Liver (tissue), 9 donors: ENCODE results near the gene DST. TPM values are rescaled to one million over a fixed set of nuclear protein-coding genes. Genes with fewer than 3 reads are reported as not detected.

Experiments
- DNase-seq: peaks from one replicate; pipeline ENCODE4 v3.0.0-alpha.2; 2017; ENCODE audit warnings: low spot score
- H3K27ac ChIP-seq, 2 donors: one replicate each; pipeline ENCODE4 v1.7.0; 2013; ENCODE audit warnings: inconsistent platforms in 2 of 2, low read length in 2 of 2, control low read depth in 1 of 2, low read depth in 1 of 2, mild to moderate bottlenecking in 1 of 2
- H3K27me3 ChIP-seq, 4 donors: one replicate each; pipeline versions ENCODE4 v1.6.1 to v1.7.0; 2013; ENCODE audit warnings: low read length in 3 of 4, inconsistent platforms in 1 of 4, mild to moderate bottlenecking in 1 of 4, moderate library complexity in 1 of 4; ENCODE audit not compliant: control insufficient read depth in 4 of 4, insufficient read depth in 4 of 4
- H3K36me3 ChIP-seq, 4 donors: one replicate each; pipeline versions ENCODE4 v1.6.1 to v1.7.0; 2013; ENCODE audit warnings: low read length in 3 of 4, mild to moderate bottlenecking in 3 of 4, low read depth in 1 of 4, moderate library complexity in 1 of 4; ENCODE audit not compliant: control insufficient read depth in 4 of 4, insufficient read depth in 3 of 4
- H3K4me1 ChIP-seq, 4 donors: one replicate each; pipeline versions ENCODE4 v1.6.1 to v1.7.0; 2013; ENCODE audit warnings: low read length in 3 of 4, mild to moderate bottlenecking in 3 of 4, moderate library complexity in 1 of 4; ENCODE audit not compliant: control insufficient read depth in 4 of 4, insufficient read depth in 4 of 4
- H3K4me3 ChIP-seq, 3 donors: one replicate each; pipeline versions ENCODE4 v1.6.1 to v1.7.0; 2013; ENCODE audit warnings: low read length in 3 of 3, control low read depth in 1 of 3, low read depth in 1 of 3, mild to moderate bottlenecking in 1 of 3
- H3K9ac ChIP-seq, 2 donors: one replicate each; pipeline ENCODE4 v1.7.0; 2013; ENCODE audit warnings: low read length in 2 of 2, mild to moderate bottlenecking in 2 of 2, moderate library complexity in 2 of 2, control low read depth in 1 of 2, low read depth in 1 of 2
- H3K9me3 ChIP-seq, 4 donors: one replicate each; pipeline versions ENCODE4 v1.6.1 to v1.7.0; 2013; ENCODE audit warnings: low read length in 3 of 4; ENCODE audit not compliant: control insufficient read depth in 4 of 4
- EGR1 ChIP-seq, 2 donors: IDR thresholded peaks; 2 replicates each; pipeline ENCODE4 v1.6.1; 2016 to 2018; ENCODE audit warnings: antibody characterized with exemption in 2 of 2, low read depth in 2 of 2
- FOXA1 ChIP-seq: IDR thresholded peaks from 2 replicates; pipeline ENCODE4 v1.6.1; 2016; ENCODE audit warnings: antibody characterized with exemption
- FOXA2 ChIP-seq: IDR thresholded peaks from 2 replicates; pipeline ENCODE4 v1.6.1; 2016; ENCODE audit warnings: antibody characterized with exemption
- GABPA ChIP-seq, 2 donors: IDR thresholded peaks in 1 of 2; conservative IDR thresholded peaks in 1 of 2; 2 replicates each; pipeline ENCODE4 v1.6.1; 2016; ENCODE audit warnings: antibody characterized with exemption in 2 of 2, mild to moderate bottlenecking in 1 of 2, moderate library complexity in 1 of 2
- HNF4A ChIP-seq, 2 donors: conservative IDR thresholded peaks; 2 replicates each; pipeline ENCODE4 v1.6.1; 2016; ENCODE audit warnings: antibody characterized with exemption in 2 of 2, mild to moderate bottlenecking in 2 of 2
- HNF4G ChIP-seq: IDR thresholded peaks from 2 replicates; pipeline ENCODE4 v1.6.1; 2016; ENCODE audit warnings: antibody characterized with exemption
- JUND ChIP-seq, 2 donors: IDR thresholded peaks; 2 replicates each; pipeline ENCODE4 v1.6.1; 2016; ENCODE audit warnings: antibody characterized with exemption in 2 of 2
- NR2F2 ChIP-seq: IDR thresholded peaks from 2 replicates; pipeline ENCODE4 v1.6.1; 2016; ENCODE audit warnings: antibody characterized with exemption
- RAD21 ChIP-seq, 2 donors: IDR thresholded peaks; 2 replicates each; pipeline ENCODE4 v1.6.1; 2016; ENCODE audit warnings: antibody characterized with exemption in 2 of 2, mild to moderate bottlenecking in 2 of 2
- RXRA ChIP-seq, 2 donors: IDR thresholded peaks; 2 replicates each; pipeline ENCODE4 v1.6.1; 2017 to 2018; ENCODE audit warnings: antibody characterized with exemption in 2 of 2, mild to moderate bottlenecking in 1 of 2
- SP1 ChIP-seq: IDR thresholded peaks from 2 replicates; pipeline ENCODE4 v1.6.1; 2018; ENCODE audit warnings: antibody characterized with exemption, mild to moderate bottlenecking
- TAF1 ChIP-seq: conservative IDR thresholded peaks from 2 replicates; pipeline ENCODE4 v1.6.1; 2016; ENCODE audit warnings: antibody characterized with exemption, mild to moderate bottlenecking
- YY1 ChIP-seq: IDR thresholded peaks from 2 replicates; pipeline ENCODE4 v1.6.1; 2016; ENCODE audit warnings: antibody characterized with exemption, mild to moderate bottlenecking
- WGBS: extraction: QIAGEN DNeasy Blood & Tissue Kit; methylation state at CpG from one replicate; pipeline ENCODE4 v1.1.7; 2013; 5-methylcytosine and 5-hydroxymethylcytosine counted together
- polyA plus RNA-seq, 2 donors: library from polyadenylated mRNA; stranded (reverse) in 1 of 2; unstranded in 1 of 2; fragments of 200-250 nt in 1 of 2; fragments of >200 nt in 1 of 2; fragmentation: Nextera tagmentation in 1 of 2; extraction: Ambion mirVana in 1 of 2; gene quantifications; one replicate each; pipeline versions ENCODE4 v1.2.1 to v1.2.3, GENCODE V29; 2013 to 2015
- total RNA-seq, 2 donors: library from RNA; depleted of rRNA; stranded (reverse); fragments of >200 nt; gene quantifications; one replicate each; pipeline ENCODE4 v1.2.3, GENCODE V29; 2014
- TF ChIP-seq, protein P1 (sequence below): IDR thresholded peaks from 2 replicates; pipeline ENCODE4 v1.6.1; 2016; ENCODE audit warnings: antibody characterized with exemption
- TF ChIP-seq, protein P2 (sequence below): IDR thresholded peaks from 2 replicates; pipeline ENCODE4 v1.6.1; 2016; ENCODE audit warnings: antibody characterized with exemption, mild to moderate bottlenecking
- TF ChIP-seq, protein P3 (sequence below): IDR thresholded peaks from 2 replicates; pipeline ENCODE4 v1.6.1; 2016; ENCODE audit warnings: antibody characterized with exemption
- TF ChIP-seq, protein P4 (sequence below): IDR thresholded peaks from 2 replicates; pipeline ENCODE4 v1.6.1; 2016; ENCODE audit warnings: antibody characterized with exemption
- donor health status: healthy.
- donor health status: healthy.
- donor health status: healthy.
- donor health status: healthy.
- donor health status: healthy.

Gene DST
- total and polyA plus RNA-seq, 4 donors = 30.5 to 234 (median 86.7) TPM

DNA sequence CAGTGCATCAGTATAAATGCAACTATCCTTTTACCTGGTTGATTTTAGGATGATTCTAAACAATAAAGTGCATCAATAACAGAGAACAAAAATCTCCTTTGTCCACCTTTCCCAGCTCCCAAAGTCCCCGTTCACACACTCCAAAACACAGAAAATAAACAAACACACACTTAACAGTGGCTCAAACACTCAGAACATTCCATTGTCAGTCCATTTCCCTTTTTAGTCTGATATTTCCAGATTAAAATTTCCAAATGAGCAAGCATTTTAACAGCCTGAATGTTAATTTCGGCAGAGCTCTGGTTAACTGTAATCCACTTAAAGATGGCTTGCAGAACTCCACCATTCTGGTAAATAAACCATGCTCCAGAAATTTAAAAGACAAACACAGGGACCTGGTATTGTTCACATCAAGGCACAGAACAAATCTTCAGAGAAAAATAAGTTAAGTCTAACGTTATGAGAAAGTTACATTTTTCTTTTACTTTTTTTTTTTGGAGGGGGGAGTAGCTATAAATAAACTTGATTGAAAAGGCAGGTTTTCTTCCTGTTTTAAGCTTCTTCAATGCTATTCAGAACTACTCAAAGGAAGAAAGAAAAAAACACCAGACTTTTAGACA, 100.8 kb downstream of the DST start:
- Histone ChIP-seq H3K4me3 (peak overlapping the region; percentile 26 to 57 (median 30)), H3K27ac (peak overlapping the region; percentile 89), H3K9ac (peak overlapping the region; percentile 84 to 87), H3K36me3 (no peaks in the 10 kb centered on the region), H3K27me3 (no peaks in the 10 kb centered on the region), H3K9me3 (no peaks in the 10 kb centered on the region), H3K4me1 (peaks cover 4 to 34% (median 21%) of the 10 kb centered on the region in 4 donors)
- no peak for TF ChIP-seq EGR1 (IDR thresholded peaks at IDR 0.05; ENCODE audit: low read depth in 2 of 2)
- no peak for TF ChIP-seq GABPA (IDR thresholded peaks at IDR 0.05 in 1 of 2, conservative IDR thresholded peaks at IDR 0.05 in 1 of 2)
- TF ChIP-seq, protein P1, sequence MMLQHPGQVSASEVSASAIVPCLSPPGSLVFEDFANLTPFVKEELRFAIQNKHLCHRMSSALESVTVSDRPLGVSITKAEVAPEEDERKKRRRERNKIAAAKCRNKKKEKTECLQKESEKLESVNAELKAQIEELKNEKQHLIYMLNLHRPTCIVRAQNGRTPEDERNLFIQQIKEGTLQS = no peak
- TF ChIP-seq TAF1 = no peak
- DNase-seq = no peak
- WGBS = 10% methylated on average over 3 of the region's 3 CpGs

DNA sequence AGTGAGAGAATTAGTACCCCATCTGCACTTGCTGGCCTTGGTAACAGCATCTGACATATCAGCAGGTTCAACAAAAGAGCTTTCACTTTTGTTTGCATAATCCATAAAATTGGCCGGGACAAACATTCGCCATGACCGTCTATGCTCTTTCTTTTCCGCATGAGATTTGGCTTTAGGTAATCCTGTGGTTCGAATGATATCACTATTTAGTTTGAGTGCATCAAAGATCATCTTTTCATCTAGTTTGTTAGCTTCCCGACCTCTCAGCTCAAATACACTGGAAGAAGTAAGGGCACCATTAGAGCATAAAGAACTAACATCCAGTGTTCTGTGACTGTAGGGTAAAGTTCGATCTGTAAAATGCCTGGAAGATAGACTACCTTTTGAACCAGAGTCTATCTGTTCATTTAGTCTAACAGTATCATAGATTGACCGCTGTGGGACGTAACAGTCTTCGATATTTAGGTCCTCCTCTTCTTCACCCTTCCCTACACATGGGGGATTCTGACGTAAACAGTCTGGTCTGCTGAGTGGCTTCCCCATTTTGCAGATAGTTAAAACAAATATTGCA, 101.6 kb downstream of the DST start:
- Histone ChIP-seq H3K9ac (peak overlapping the region; percentile 1 to 87), H3K4me1 (peaks cover 4 to 34% (median 21%) of the 10 kb centered on the region in 4 donors), H3K4me3 (peak overlapping the region; percentile 23 to 57 (median 26)), H3K27me3 (no peaks in the 10 kb centered on the region), H3K9me3 (no peaks in the 10 kb centered on the region), H3K36me3 (peaks cover 0 to 7% (median 4%) of the 10 kb centered on the region in 4 donors), H3K27ac (peak overlapping the region; percentile 89)
- WGBS = 16% methylated on average over 11 of the region's 11 CpGs
- TF ChIP-seq GABPA (IDR thresholded peaks at IDR 0.05 in 1 of 2, conservative IDR thresholded peaks at IDR 0.05 in 1 of 2) (no peak), RXRA (IDR thresholded peaks at IDR 0.05) (peak; percentile 57 to 64), NR2F2 (no peak), HNF4G (peak; percentile 54), FOXA1 (no peak), HNF4A (conservative IDR thresholded peaks at IDR 0.05) (peak; percentile 85 to 92), SP1 (peak; percentile 55), EGR1 (IDR thresholded peaks at IDR 0.05; ENCODE audit: low read depth in 2 of 2) (no peak), FOXA2 (no peak), RAD21 (IDR thresholded peaks at IDR 0.05) (peak in 1 of 2 donors; percentile 12), YY1 (peak; percentile 87), JUND (IDR thresholded peaks at IDR 0.05) (no peak)
- TF ChIP-seq, protein P2, sequence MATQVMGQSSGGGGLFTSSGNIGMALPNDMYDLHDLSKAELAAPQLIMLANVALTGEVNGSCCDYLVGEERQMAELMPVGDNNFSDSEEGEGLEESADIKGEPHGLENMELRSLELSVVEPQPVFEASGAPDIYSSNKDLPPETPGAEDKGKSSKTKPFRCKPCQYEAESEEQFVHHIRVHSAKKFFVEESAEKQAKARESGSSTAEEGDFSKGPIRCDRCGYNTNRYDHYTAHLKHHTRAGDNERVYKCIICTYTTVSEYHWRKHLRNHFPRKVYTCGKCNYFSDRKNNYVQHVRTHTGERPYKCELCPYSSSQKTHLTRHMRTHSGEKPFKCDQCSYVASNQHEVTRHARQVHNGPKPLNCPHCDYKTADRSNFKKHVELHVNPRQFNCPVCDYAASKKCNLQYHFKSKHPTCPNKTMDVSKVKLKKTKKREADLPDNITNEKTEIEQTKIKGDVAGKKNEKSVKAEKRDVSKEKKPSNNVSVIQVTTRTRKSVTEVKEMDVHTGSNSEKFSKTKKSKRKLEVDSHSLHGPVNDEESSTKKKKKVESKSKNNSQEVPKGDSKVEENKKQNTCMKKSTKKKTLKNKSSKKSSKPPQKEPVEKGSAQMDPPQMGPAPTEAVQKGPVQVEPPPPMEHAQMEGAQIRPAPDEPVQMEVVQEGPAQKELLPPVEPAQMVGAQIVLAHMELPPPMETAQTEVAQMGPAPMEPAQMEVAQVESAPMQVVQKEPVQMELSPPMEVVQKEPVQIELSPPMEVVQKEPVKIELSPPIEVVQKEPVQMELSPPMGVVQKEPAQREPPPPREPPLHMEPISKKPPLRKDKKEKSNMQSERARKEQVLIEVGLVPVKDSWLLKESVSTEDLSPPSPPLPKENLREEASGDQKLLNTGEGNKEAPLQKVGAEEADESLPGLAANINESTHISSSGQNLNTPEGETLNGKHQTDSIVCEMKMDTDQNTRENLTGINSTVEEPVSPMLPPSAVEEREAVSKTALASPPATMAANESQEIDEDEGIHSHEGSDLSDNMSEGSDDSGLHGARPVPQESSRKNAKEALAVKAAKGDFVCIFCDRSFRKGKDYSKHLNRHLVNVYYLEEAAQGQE = peak; percentile 57
- TF ChIP-seq, protein P1 = no peak
- TF ChIP-seq, protein P3, sequence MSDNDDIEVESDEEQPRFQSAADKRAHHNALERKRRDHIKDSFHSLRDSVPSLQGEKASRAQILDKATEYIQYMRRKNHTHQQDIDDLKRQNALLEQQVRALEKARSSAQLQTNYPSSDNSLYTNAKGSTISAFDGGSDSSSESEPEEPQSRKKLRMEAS = no peak
- TF ChIP-seq, protein P4, sequence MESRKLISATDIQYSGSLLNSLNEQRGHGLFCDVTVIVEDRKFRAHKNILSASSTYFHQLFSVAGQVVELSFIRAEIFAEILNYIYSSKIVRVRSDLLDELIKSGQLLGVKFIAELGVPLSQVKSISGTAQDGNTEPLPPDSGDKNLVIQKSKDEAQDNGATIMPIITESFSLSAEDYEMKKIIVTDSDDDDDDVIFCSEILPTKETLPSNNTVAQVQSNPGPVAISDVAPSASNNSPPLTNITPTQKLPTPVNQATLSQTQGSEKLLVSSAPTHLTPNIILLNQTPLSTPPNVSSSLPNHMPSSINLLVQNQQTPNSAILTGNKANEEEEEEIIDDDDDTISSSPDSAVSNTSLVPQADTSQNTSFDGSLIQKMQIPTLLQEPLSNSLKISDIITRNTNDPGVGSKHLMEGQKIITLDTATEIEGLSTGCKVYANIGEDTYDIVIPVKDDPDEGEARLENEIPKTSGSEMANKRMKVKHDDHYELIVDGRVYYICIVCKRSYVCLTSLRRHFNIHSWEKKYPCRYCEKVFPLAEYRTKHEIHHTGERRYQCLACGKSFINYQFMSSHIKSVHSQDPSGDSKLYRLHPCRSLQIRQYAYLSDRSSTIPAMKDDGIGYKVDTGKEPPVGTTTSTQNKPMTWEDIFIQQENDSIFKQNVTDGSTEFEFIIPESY = no peak
- no peak for DNase-seq
